Measurements from ENCODE around the gene CTSL.

The CTSL gene

DNA sequence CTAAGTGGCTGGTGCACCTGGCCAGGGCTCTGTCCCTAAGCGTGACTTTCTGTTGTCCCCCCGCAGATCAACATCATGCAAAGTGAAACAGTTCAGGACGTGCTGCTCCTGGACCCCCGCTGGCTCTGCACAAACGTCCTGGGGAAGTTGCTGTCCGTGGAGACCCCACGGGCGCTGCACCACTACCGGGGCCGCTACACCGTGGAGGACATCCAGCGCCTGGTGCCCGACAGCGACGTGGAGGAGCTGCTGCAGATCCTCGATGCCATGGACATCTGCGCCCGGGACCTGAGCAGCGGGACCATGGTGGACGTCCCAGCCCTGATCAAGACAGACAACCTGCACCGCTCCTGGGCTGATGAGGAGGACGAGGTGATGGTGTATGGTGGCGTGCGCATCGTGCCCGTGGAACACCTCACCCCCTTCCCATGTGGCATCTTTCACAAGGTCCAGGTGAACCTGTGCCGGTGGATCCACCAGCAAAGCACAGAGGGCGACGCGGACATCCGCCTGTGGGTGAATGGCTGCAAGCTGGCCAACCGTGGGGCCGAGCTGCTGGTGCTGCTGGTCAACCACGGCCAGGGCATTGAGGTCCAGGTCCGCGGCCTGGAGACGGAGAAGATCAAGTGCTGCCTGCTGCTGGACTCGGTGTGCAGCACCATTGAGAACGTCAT, 19.7 kb upstream of the CTSL start:
- in situ Hi-C loops (cut with MboI; ENCODE audit: low pct_unique_long_range_greater_than_20kb, low sequenced_read_pairs, unreplicated experiment) = no loop called here
- DNase-seq (ENCODE audit: low spot score) = no peak
- TF ChIP-seq, protein P1, sequence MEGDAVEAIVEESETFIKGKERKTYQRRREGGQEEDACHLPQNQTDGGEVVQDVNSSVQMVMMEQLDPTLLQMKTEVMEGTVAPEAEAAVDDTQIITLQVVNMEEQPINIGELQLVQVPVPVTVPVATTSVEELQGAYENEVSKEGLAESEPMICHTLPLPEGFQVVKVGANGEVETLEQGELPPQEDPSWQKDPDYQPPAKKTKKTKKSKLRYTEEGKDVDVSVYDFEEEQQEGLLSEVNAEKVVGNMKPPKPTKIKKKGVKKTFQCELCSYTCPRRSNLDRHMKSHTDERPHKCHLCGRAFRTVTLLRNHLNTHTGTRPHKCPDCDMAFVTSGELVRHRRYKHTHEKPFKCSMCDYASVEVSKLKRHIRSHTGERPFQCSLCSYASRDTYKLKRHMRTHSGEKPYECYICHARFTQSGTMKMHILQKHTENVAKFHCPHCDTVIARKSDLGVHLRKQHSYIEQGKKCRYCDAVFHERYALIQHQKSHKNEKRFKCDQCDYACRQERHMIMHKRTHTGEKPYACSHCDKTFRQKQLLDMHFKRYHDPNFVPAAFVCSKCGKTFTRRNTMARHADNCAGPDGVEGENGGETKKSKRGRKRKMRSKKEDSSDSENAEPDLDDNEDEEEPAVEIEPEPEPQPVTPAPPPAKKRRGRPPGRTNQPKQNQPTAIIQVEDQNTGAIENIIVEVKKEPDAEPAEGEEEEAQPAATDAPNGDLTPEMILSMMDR (IDR thresholded peaks at IDR 0.05; ENCODE audit: extremely low read depth, insufficient read depth, missing control alignments) = no peak

DNA sequence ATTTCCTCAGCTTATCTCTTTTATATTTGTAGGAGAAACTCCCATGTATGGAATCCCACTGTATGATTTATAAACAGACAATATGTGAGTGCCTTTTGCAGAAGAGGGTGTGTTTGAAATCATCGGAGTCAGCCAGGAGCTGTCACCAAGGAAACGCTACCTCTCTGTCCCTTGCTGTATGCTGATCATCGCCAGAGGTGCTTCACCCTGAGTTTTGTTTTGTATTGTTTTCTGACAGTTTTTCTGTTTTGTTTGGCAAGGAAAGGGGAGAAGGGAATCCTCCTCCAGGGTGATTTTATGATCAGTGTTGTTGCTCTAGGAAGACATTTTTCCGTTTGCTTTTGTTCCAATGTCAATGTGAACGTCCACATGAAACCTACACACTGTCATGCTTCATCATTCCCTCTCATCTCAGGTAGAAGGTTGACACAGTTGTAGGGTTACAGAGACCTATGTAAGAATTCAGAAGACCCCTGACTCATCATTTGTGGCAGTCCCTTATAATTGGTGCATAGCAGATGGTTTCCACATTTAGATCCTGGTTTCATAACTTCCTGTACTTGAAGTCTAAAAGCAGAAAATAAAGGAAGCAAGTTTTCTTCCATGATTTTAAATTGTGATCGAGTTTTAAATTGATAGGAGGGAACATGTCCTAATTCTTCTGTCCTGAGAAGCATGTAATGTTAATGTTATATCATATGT, 18.0 kb upstream of the CTSL start:
- in situ Hi-C loops (cut with MboI; ENCODE audit: low pct_unique_long_range_greater_than_20kb, low sequenced_read_pairs, unreplicated experiment) = no loop called here
- TF ChIP-seq, protein P1 (IDR thresholded peaks at IDR 0.05; ENCODE audit: extremely low read depth, insufficient read depth, missing control alignments) = no peak
- DNase-seq (ENCODE audit: low spot score) = no peak

GRCh38 chr9:87708546-87708945, 17.4 kb upstream of the CTSL start:
- TF ChIP-seq, protein P1 (IDR thresholded peaks at IDR 0.05; ENCODE audit: extremely low read depth, insufficient read depth, missing control alignments) = no peak
- no peak for DNase-seq (ENCODE audit: low spot score)
- in situ Hi-C loops (cut with MboI; ENCODE audit: low pct_unique_long_range_greater_than_20kb, low sequenced_read_pairs, unreplicated experiment) = no loop called here

GRCh38 chr9:87708986-87709728, 16.8 kb upstream of the CTSL start:
- DNase-seq (ENCODE audit: low spot score) = no peak
- in situ Hi-C loops (cut with MboI; ENCODE audit: low pct_unique_long_range_greater_than_20kb, low sequenced_read_pairs, unreplicated experiment) = no loop called here
- TF ChIP-seq, protein P1 (IDR thresholded peaks at IDR 0.05; ENCODE audit: extremely low read depth, insufficient read depth, missing control alignments) = no peak

- TF ChIP-seq, protein P1 (IDR thresholded peaks at IDR 0.05; ENCODE audit: extremely low read depth, insufficient read depth, missing control alignments) = no peak
- DNase-seq (ENCODE audit: low spot score) = no peak
- in situ Hi-C loops (cut with MboI; ENCODE audit: low pct_unique_long_range_greater_than_20kb, low sequenced_read_pairs, unreplicated experiment) = no loop called here
Measured at GRCh38 chr9:87710443-87710842, 15.5 kb upstream of the CTSL start.

DNA sequence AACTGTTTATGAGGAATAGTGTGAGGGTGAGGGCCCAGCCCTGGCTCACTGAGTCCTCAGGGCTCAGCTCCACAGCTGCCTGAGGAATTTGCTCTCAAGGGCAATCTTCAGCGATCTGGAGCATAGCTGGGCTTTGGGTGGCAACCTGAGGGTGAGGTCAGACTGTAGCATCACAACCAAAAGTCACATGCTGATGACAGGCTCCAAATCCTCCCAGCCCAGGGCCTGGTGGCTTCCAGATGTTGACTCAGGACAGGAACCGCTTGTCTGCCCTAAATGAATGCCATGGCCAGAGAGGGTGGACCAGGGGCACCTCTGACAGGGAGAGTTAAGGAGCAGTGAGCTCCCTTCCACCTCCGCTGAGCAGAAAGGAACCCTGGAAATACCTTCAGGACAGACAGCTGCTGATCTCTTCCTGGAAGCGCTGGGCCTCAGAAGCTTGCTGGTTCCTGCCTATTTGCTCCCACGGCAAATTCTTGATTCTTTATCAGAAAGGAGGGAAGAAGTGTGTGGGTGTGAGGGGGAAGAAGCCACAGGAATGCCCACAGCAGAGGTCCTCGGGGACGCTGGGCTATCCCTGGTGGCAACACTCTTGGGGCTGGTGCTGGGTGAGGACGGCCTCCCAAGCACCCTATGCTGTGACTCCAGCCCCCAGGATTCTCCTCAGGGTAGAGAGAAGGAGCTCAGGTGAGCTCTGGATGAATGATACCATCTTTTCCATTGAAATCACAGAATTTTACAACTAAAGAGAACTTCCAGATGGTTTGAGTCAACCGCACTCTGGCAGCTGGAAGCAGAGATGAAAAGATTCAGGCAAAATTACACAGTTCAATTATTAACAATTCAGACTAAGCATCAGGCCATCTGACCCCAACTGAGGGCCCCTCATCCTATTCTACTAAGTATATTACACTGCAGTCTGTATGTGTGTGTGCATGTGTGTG, 13.8 kb upstream of the CTSL start:
- TF ChIP-seq, protein P1 (IDR thresholded peaks at IDR 0.05; ENCODE audit: extremely low read depth, insufficient read depth, missing control alignments) = no peak
- DNase-seq (ENCODE audit: low spot score) = no peak
- in situ Hi-C loops (cut with MboI; ENCODE audit: low pct_unique_long_range_greater_than_20kb, low sequenced_read_pairs, unreplicated experiment) = no loop called here

Measured in GM13977 (cell line).